Gastroesophageal sphincter (tissue), 4 donors: Measurements from ENCODE around the gene TPM4. TPM values are rescaled to one million over a fixed set of nuclear protein-coding genes. Genes with fewer than 3 reads are reported as not detected.

Experiments
- ATAC-seq: fragments of 150-250 bp; one replicate; pipeline ENCODE4 v1.9.1; 2016; ENCODE audit warnings: mild to moderate bottlenecking, moderate library complexity
- H3K27ac ChIP-seq, 4 donors: fragments of 200-600 bp; sonication (generic) in 3 of 4; 1 replicate in 3 of 4; 2 replicates in 1 of 4; pipeline ENCODE4 v1.5.1; 2016 to 2019
- H3K27me3 ChIP-seq: fragments of 200-600 bp; sonication (generic); one replicate; pipeline ENCODE4 v1.5.1; 2019
- H3K36me3 ChIP-seq, 2 donors: fragments of 200-600 bp; sonication (generic); one replicate each; pipeline ENCODE4 v1.5.1; 2019; ENCODE audit warnings: control low read depth in 1 of 2
- H3K4me1 ChIP-seq, 3 donors: fragments of 200-600 bp; sonication (generic); 1 replicate in 2 of 3; 2 replicates in 1 of 3; pipeline ENCODE4 v1.5.1; 2016 to 2019; ENCODE audit warnings: control low read depth in 2 of 3
- H3K4me3 ChIP-seq, 2 donors: fragments of 200-600 bp; sonication (generic); one replicate each; pipeline ENCODE4 v1.5.1; 2019; ENCODE audit warnings: mild to moderate bottlenecking in 1 of 2, moderate library complexity in 1 of 2
- H3K9me3 ChIP-seq, 3 donors: fragments of 200-600 bp; sonication (generic); one replicate each; pipeline ENCODE4 v1.5.1; 2017 to 2019; ENCODE audit warnings: control low read depth in 2 of 3
- CTCF ChIP-seq, 4 experiments: fragments of 200-600 bp in 2 of 4; fragments of 450-650 bp in 2 of 4; sonication (generic) in 1 of 4; IDR thresholded peaks; one replicate each; pipeline ENCODE4 v1.5.1; 2017 to 2019; ENCODE audit warnings: antibody characterized with exemption in 4 of 4, mild to moderate bottlenecking in 2 of 4, moderate library complexity in 2 of 4
- EP300 ChIP-seq: sonication (generic); formaldehyde crosslinking; IDR thresholded peaks from one replicate; pipeline ENCODE4 v1.6.1; 2017; ENCODE audit warnings: antibody characterized with exemption, mild to moderate bottlenecking
- POLR2A ChIP-seq, 2 donors: fragments of 450-650 bp; IDR thresholded peaks; one replicate each; pipeline ENCODE4 v1.6.1; 2017; ENCODE audit warnings: antibody characterized with exemption in 2 of 2, mild to moderate bottlenecking in 2 of 2, moderate library complexity in 1 of 2
- POLR2AphosphoS5 ChIP-seq: sonication (generic); formaldehyde crosslinking; IDR thresholded peaks from one replicate; pipeline ENCODE4 v1.6.1; 2017; ENCODE audit warnings: antibody characterized with exemption
- WGBS, 2 donors: methylation state at CpG; one replicate each; pipeline ENCODE4 v1.1.5; 2018; ENCODE audit warnings: low coverage in 1 of 2; 5-methylcytosine and 5-hydroxymethylcytosine counted together
- total RNA-seq, 4 donors: library from RNA; depleted of rRNA; stranded (reverse); fragments of >200 nt; gene quantifications; one replicate each; pipeline ENCODE4 v1.1.0, GENCODE V29; 2016

The TPM4 gene
- total RNA-seq, 4 donors from 2014 or later, result 351 to 486 (median 404) TPM

GRCh38 chr19:16045171-16045570, 31.1 kb upstream of the TPM4 start:
- TF ChIP-seq EP300 (no peak), CTCF (IDR thresholded peaks at IDR 0.05) (no peak), POLR2AphosphoS5 (no peak), POLR2A (IDR thresholded peaks at IDR 0.05) (no peak)
- H3K4me1 ChIP-seq, result peaks cover 0 to 14% (median 0%) of the 10 kb centered on the region in 3 donors
- H3K4me3 ChIP-seq, result no peak overlapping the region
- ATAC-seq, result no peak
- 67 to 84% methylated on average over 1 to 4 of the region's 4 CpGs for WGBS, 2 donors
- no peak overlapping the region for H3K27ac ChIP-seq
- H3K27me3 ChIP-seq, result no peaks in the 10 kb centered on the region
- no peaks in the 10 kb centered on the region for H3K36me3 ChIP-seq
- no peaks in the 10 kb centered on the region for H3K9me3 ChIP-seq

DNA sequence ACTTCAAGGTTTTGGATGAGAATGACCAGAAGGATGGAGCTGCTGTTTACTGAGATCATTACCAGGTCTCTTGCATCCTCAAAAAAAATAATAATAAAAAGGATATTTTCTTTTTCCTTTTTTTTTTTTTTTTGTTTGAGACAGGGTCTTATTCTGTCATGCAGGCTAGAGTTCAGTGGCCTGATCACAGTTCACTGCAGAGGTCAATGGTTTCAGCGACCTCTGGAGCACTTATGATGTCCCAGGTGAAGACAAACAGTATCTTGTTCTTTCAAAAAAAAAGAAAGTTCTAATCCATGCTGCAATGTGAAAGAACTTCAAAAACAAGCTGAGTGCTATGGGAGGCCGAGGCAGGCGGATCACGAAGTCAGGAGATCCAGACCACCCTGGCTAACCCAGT, 30.4 kb upstream of the TPM4 start:
- ATAC-seq, result no peak
- Histone ChIP-seq H3K4me3 (no peak overlapping the region), H3K27ac (no peak overlapping the region), H3K9me3 (no peaks in the 10 kb centered on the region), H3K4me1 (peaks cover 0 to 10% (median 0%) of the 10 kb centered on the region in 3 donors), H3K36me3 (no peaks in the 10 kb centered on the region), H3K27me3 (no peaks in the 10 kb centered on the region)
- TF ChIP-seq CTCF (IDR thresholded peaks at IDR 0.05), result no peak
- no peak for TF ChIP-seq POLR2AphosphoS5
- TF ChIP-seq EP300, result no peak
- TF ChIP-seq POLR2A (IDR thresholded peaks at IDR 0.05), result no peak
- 60 to 71% methylated on average over 1 to 3 of the region's 4 CpGs for WGBS, 2 donors

- TF ChIP-seq POLR2AphosphoS5, result no peak
- TF ChIP-seq POLR2A (IDR thresholded peaks at IDR 0.05), result no peak
- no peak for TF ChIP-seq CTCF (IDR thresholded peaks at IDR 0.05)
- no peak for TF ChIP-seq EP300
- Histone ChIP-seq H3K27ac (no peak overlapping the region), H3K27me3 (no peaks in the 10 kb centered on the region), H3K4me3 (no peak overlapping the region), H3K9me3 (no peaks in the 10 kb centered on the region), H3K4me1 (no peaks in the 10 kb centered on the region), H3K36me3 (no peaks in the 10 kb centered on the region)
- ATAC-seq, result no peak
- WGBS, 2 donors, result 84 to 94% methylated on average over 2 to 3 of the region's 3 CpGs
Observed at GRCh38 chr19:16048583-16048982, 27.7 kb upstream of the TPM4 start.

- 30 to 45% methylated on average over 10 of the region's 11 CpGs for WGBS, 2 donors
- Histone ChIP-seq H3K27me3 (no peaks in the 10 kb centered on the region), H3K4me1 (no peaks in the 10 kb centered on the region), H3K9me3 (no peaks in the 10 kb centered on the region), H3K4me3 (no peak overlapping the region), H3K27ac (no peak overlapping the region), H3K36me3 (no peaks in the 10 kb centered on the region)
- peak; percentile 63 for ATAC-seq
- TF ChIP-seq CTCF (IDR thresholded peaks at IDR 0.05) (peak in 1 of 4 experiments; percentile 30), EP300 (no peak), POLR2A (IDR thresholded peaks at IDR 0.05) (no peak)
Observed at GRCh38 chr19:16051254-16052025, 24.9 kb upstream of the TPM4 start.

DNA sequence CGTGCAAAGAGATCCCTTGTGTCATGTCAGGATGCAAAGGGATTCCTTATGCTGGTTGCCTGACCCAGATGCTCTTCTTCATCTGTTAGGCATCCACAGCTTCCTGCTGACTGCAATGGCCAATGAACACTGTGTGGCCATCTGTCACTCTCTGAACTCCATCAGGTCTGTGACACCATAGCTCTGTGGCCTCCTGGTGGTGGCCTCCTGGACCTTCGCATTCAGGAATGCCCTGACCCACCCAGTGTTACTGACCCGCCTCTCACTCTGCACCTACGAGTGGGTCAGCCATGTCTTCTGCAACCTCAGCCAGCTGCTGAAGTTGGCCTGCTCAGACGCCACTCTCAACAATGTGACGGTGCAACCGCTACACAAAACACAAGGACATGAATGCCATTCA, 23.9 kb upstream of the TPM4 start:
- no peak overlapping the region for H3K27ac ChIP-seq
- no peaks in the 10 kb centered on the region for H3K36me3 ChIP-seq
- H3K4me3 ChIP-seq, result no peak overlapping the region
- TF ChIP-seq POLR2AphosphoS5 (no peak), EP300 (no peak), CTCF (IDR thresholded peaks at IDR 0.05) (no peak), POLR2A (IDR thresholded peaks at IDR 0.05) (no peak)
- H3K9me3 ChIP-seq, result peaks cover 0 to 6% (median 0%) of the 10 kb centered on the region in 3 donors
- no peak for ATAC-seq
- no peaks in the 10 kb centered on the region for H3K27me3 ChIP-seq
- no peaks in the 10 kb centered on the region for H3K4me1 ChIP-seq
- WGBS, 2 donors, result 76 to 80% methylated on average over 4 to 6 of the region's 7 CpGs
